ENCODE measurements around the gene TELO2.

Gene TELO2

GRCh38 chr16:1492923-1493745 is at the start of gene TELO2:
Gene TELO2 (plus strand): TSS chr16:1493360. CDS start chr16:1494282, 922 bp downstream.
- H3K27me3 Mint-ChIP-seq (ENCODE audit: low read depth): no peaks in the 10 kb centered on the region
- H3K4me1 Mint-ChIP-seq (ENCODE audit: low read depth): peaks cover 10% of the 10 kb centered on the region
- H3K4me3 Mint-ChIP-seq: peak within 1 kb of the TSS; percentile 98
- H3K36me3 Mint-ChIP-seq (ENCODE audit: low read depth): peaks cover 7% of the 10 kb centered on the region
- peak within 1 kb of the TSS; percentile 100 for H3K27ac Mint-ChIP-seq
- H3K9me3 Mint-ChIP-seq: no peaks in the 10 kb centered on the region

- H3K27me3 Mint-ChIP-seq (ENCODE audit: low read depth): no peaks in the 10 kb centered on the region
- no peaks in the 10 kb centered on the region for H3K36me3 Mint-ChIP-seq (ENCODE audit: low read depth)
- no peak overlapping the region for H3K4me3 Mint-ChIP-seq
- H3K9me3 Mint-ChIP-seq: no peaks in the 10 kb centered on the region
- H3K27ac Mint-ChIP-seq: no peak overlapping the region
- no peaks in the 10 kb centered on the region for H3K4me1 Mint-ChIP-seq (ENCODE audit: low read depth)
Observed at GRCh38 chr16:1443403-1443973, 49.7 kb upstream of the TELO2 start.

GRCh38 chr16:1443980-1444729 is 49.0 kb upstream of the TELO2 start, which contains the start of gene CCDC154:
Gene CCDC154 (minus strand): TSS chr16:1444556. CDS start chr16:1444322, 234 bp downstream.
- Mint-ChIP-seq H3K36me3 (ENCODE audit: low read depth) (no peaks in the 10 kb centered on the region), H3K27ac (no peak within 1 kb of the TSS), H3K27me3 (ENCODE audit: low read depth) (no peaks in the 10 kb centered on the region), H3K4me3 (no peak within 1 kb of the TSS), H3K9me3 (no peaks in the 10 kb centered on the region), H3K4me1 (ENCODE audit: low read depth) (no peaks in the 10 kb centered on the region)

GRCh38 chr16:1444730-1445517 is 48.2 kb upstream of the TELO2 start:
- H3K36me3 Mint-ChIP-seq (ENCODE audit: low read depth): no peaks in the 10 kb centered on the region
- no peaks in the 10 kb centered on the region for H3K9me3 Mint-ChIP-seq
- H3K4me3 Mint-ChIP-seq: no peak overlapping the region
- H3K4me1 Mint-ChIP-seq (ENCODE audit: low read depth): no peaks in the 10 kb centered on the region
- H3K27ac Mint-ChIP-seq: no peak overlapping the region
- H3K27me3 Mint-ChIP-seq (ENCODE audit: low read depth): no peaks in the 10 kb centered on the region

- Mint-ChIP-seq H3K4me3 (no peak overlapping the region), H3K27ac (no peak overlapping the region), H3K4me1 (ENCODE audit: low read depth) (no peaks in the 10 kb centered on the region)
Observed at GRCh38 chr16:1445518-1446203, 47.5 kb upstream of the TELO2 start.

GRCh38 chr16:1446296-1447080 is 46.7 kb upstream of the TELO2 start:
- H3K27ac Mint-ChIP-seq: no peak overlapping the region
- H3K4me1 Mint-ChIP-seq (ENCODE audit: low read depth): no peaks in the 10 kb centered on the region
- no peak overlapping the region for H3K4me3 Mint-ChIP-seq
- H3K9me3 Mint-ChIP-seq: no peaks in the 10 kb centered on the region
- no peaks in the 10 kb centered on the region for H3K36me3 Mint-ChIP-seq (ENCODE audit: low read depth)
- no peaks in the 10 kb centered on the region for H3K27me3 Mint-ChIP-seq (ENCODE audit: low read depth)

More at GRCh38 chr16:1445518-1446203, 47.5 kb upstream of the TELO2 start:
- H3K27me3 Mint-ChIP-seq (ENCODE audit: low read depth): no peaks in the 10 kb centered on the region
- no peaks in the 10 kb centered on the region for H3K9me3 Mint-ChIP-seq
- H3K36me3 Mint-ChIP-seq (ENCODE audit: low read depth): no peaks in the 10 kb centered on the region

- H3K9me3 Mint-ChIP-seq: no peaks in the 10 kb centered on the region
- no peak overlapping the region for H3K27ac Mint-ChIP-seq
- no peaks in the 10 kb centered on the region for H3K27me3 Mint-ChIP-seq (ENCODE audit: low read depth)
- no peak overlapping the region for H3K4me3 Mint-ChIP-seq
- no peaks in the 10 kb centered on the region for H3K4me1 Mint-ChIP-seq (ENCODE audit: low read depth)
- no peaks in the 10 kb centered on the region for H3K36me3 Mint-ChIP-seq (ENCODE audit: low read depth)
Observed at GRCh38 chr16:1447965-1448364, 45.2 kb upstream of the TELO2 start.

GRCh38 chr16:1448536-1449116 is 44.5 kb upstream of the TELO2 start:
- Mint-ChIP-seq H3K4me3 (no peak overlapping the region), H3K9me3 (no peaks in the 10 kb centered on the region), H3K27ac (no peak overlapping the region), H3K36me3 (ENCODE audit: low read depth) (no peaks in the 10 kb centered on the region), H3K4me1 (ENCODE audit: low read depth) (no peaks in the 10 kb centered on the region), H3K27me3 (ENCODE audit: low read depth) (no peaks in the 10 kb centered on the region)

- Mint-ChIP-seq H3K9me3 (no peaks in the 10 kb centered on the region), H3K27ac (no peak overlapping the region), H3K4me1 (ENCODE audit: low read depth) (no peaks in the 10 kb centered on the region), H3K27me3 (ENCODE audit: low read depth) (no peaks in the 10 kb centered on the region), H3K36me3 (ENCODE audit: low read depth) (no peaks in the 10 kb centered on the region), H3K4me3 (no peak overlapping the region)
Observed at GRCh38 chr16:1449201-1449788, 43.9 kb upstream of the TELO2 start.

GRCh38 chr16:1450218-1450617 is 42.9 kb upstream of the TELO2 start:
- no peaks in the 10 kb centered on the region for H3K4me1 Mint-ChIP-seq (ENCODE audit: low read depth)
- no peak overlapping the region for H3K4me3 Mint-ChIP-seq
- no peaks in the 10 kb centered on the region for H3K27me3 Mint-ChIP-seq (ENCODE audit: low read depth)
- H3K36me3 Mint-ChIP-seq (ENCODE audit: low read depth): no peaks in the 10 kb centered on the region
- no peak overlapping the region for H3K27ac Mint-ChIP-seq
- H3K9me3 Mint-ChIP-seq: no peaks in the 10 kb centered on the region

- Mint-ChIP-seq H3K27me3 (ENCODE audit: low read depth) (no peaks in the 10 kb centered on the region), H3K4me3 (no peak overlapping the region), H3K36me3 (ENCODE audit: low read depth) (no peaks in the 10 kb centered on the region), H3K9me3 (no peaks in the 10 kb centered on the region), H3K4me1 (ENCODE audit: low read depth) (no peaks in the 10 kb centered on the region), H3K27ac (no peak overlapping the region)
Observed at GRCh38 chr16:1450841-1451240, 42.3 kb upstream of the TELO2 start.

GRCh38 chr16:1451702-1452392 is 41.3 kb upstream of the TELO2 start:
- no peak overlapping the region for H3K27ac Mint-ChIP-seq
- H3K4me1 Mint-ChIP-seq (ENCODE audit: low read depth): no peaks in the 10 kb centered on the region
- no peaks in the 10 kb centered on the region for H3K27me3 Mint-ChIP-seq (ENCODE audit: low read depth)
- H3K4me3 Mint-ChIP-seq: no peak overlapping the region
- H3K9me3 Mint-ChIP-seq: no peaks in the 10 kb centered on the region
- H3K36me3 Mint-ChIP-seq (ENCODE audit: low read depth): no peaks in the 10 kb centered on the region

Data from T-helper 1 cell treated with Interleukin-12 subunit alpha and Interleukin-12 subunit beta and Interleukin-4 antibody, amounts not matched to agents 30 μg/mL and 1 μg/mL, for 36 hours (primary cell).